GM12878 (cell line): ENCODE results near the gene ARL4D. TPM values are rescaled to one million over a fixed set of nuclear protein-coding genes. Genes with fewer than 3 reads are reported as not detected.

Experiments
- CEBPZ ChIP-seq: fragments of 150-350 bp; IDR thresholded peaks from 2 replicates; pipeline ENCODE4 v1.6.1; 2016; ENCODE audit warnings: low read depth, low read length
- ETV6 ChIP-seq, 2 experiments: fragments of 450-650 bp in 1 of 2; IDR thresholded peaks in 1 of 2; conservative IDR thresholded peaks in 1 of 2; 2 replicates each; pipeline ENCODE4 v1.6.1; 2014; ENCODE audit warnings: antibody characterized with exemption in 1 of 2, borderline replicate concordance in 1 of 2, low read depth in 1 of 2, mild to moderate bottlenecking in 1 of 2, moderate library complexity in 1 of 2
- FOXK2 ChIP-seq: fragments of 450-650 bp; IDR thresholded peaks from 2 replicates; pipeline ENCODE4 v1.6.1; 2017; ENCODE audit warnings: mild to moderate bottlenecking, moderate library complexity
- IKZF1 ChIP-seq: fragments of 450-650 bp; conservative IDR thresholded peaks from 2 replicates; pipeline ENCODE4 v1.6.1; 2017; ENCODE audit warnings: antibody characterized with exemption, mild to moderate bottlenecking
- IRF4 ChIP-seq: IDR thresholded peaks from 2 replicates; pipeline ENCODE4 v1.6.1; 2011; ENCODE audit warnings: low read depth, low read length
- IRF5 ChIP-seq: fragments of 450-650 bp; IDR thresholded peaks from 2 replicates; pipeline ENCODE4 v1.6.1; 2017; ENCODE audit warnings: borderline replicate concordance
- KAT2A ChIP-seq: conservative IDR thresholded peaks from 2 replicates; pipeline ENCODE4 v1.6.1; 2011; ENCODE audit warnings: low read depth, low read length; ENCODE audit not compliant: control insufficient read depth
- KLF5 ChIP-seq: fragments of 450-650 bp; IDR thresholded peaks from 2 replicates; pipeline ENCODE4 v1.6.1; 2014; ENCODE audit warnings: mild to moderate bottlenecking; ENCODE audit not compliant: partially characterized antibody
- MTA2 ChIP-seq: fragments of 450-650 bp; IDR thresholded peaks from 2 replicates; pipeline ENCODE4 v1.6.1; 2016; ENCODE audit warnings: low read depth, mild to moderate bottlenecking, moderate library complexity
- MYB ChIP-seq: fragments of 150-350 bp; IDR thresholded peaks from 2 replicates; pipeline ENCODE4 v1.6.1; 2014; ENCODE audit warnings: mild to moderate bottlenecking, low read depth, low read length, borderline replicate concordance
- NFXL1 ChIP-seq: fragments of 450-650 bp; IDR thresholded peaks from 2 replicates; pipeline ENCODE4 v1.6.1; 2017; ENCODE audit warnings: antibody characterized with exemption, mild to moderate bottlenecking, borderline replicate concordance
- NRF1 ChIP-seq: conservative IDR thresholded peaks from 2 replicates; pipeline ENCODE4 v1.6.1; 2011; ENCODE audit warnings: mild to moderate bottlenecking, low read depth, low read length, improper control_type of control experiment
- PML ChIP-seq: IDR thresholded peaks from 2 replicates; pipeline ENCODE4 v1.6.1; 2012; ENCODE audit warnings: low read length, inconsistent platforms
- POU2F2 ChIP-seq: IDR thresholded peaks from 3 replicates; pipeline ENCODE4 v1.6.1; 2011; ENCODE audit warnings: low read depth, mild to moderate bottlenecking, low read length, borderline replicate concordance
- RB1 ChIP-seq: fragments of 450-650 bp; formaldehyde crosslinking; IDR thresholded peaks from 2 replicates; pipeline ENCODE4 v1.6.1; 2017; ENCODE audit warnings: mild to moderate bottlenecking, borderline replicate concordance
- RBBP5 ChIP-seq: fragments of 200-600 bp; sonication (generic); conservative IDR thresholded peaks from 2 replicates; pipeline ENCODE4 v1.6.1; 2016
- RCOR1 ChIP-seq: conservative IDR thresholded peaks from 2 replicates; pipeline ENCODE4 v1.6.1; 2012; ENCODE audit warnings: low read depth, low read length, improper control_type of control experiment
- SMARCA5 ChIP-seq: fragments of 450-650 bp; IDR thresholded peaks from 2 replicates; pipeline ENCODE4 v1.6.1; 2017; ENCODE audit warnings: mild to moderate bottlenecking
- SP1 ChIP-seq: IDR thresholded peaks from one replicate; pipeline ENCODE4 v1.6.1; 2011; ENCODE audit warnings: low read depth, low read length
- TARDBP ChIP-seq: IDR thresholded peaks from 2 replicates; pipeline ENCODE4 v1.6.1; 2016; ENCODE audit warnings: borderline replicate concordance
- TCF12 ChIP-seq: IDR thresholded peaks from 2 replicates; pipeline ENCODE4 v1.6.1; 2011; ENCODE audit warnings: low read depth, mild to moderate bottlenecking, low read length
- TCF7 ChIP-seq: IDR thresholded peaks from 2 replicates; pipeline ENCODE4 v1.6.1; 2014; ENCODE audit warnings: antibody characterized with exemption, borderline replicate concordance
- ZBED1 ChIP-seq: IDR thresholded peaks from 2 replicates; pipeline ENCODE4 v1.6.1; 2016; ENCODE audit warnings: borderline replicate concordance
- ZNF217 ChIP-seq: fragments of 450-650 bp; IDR thresholded peaks from 2 replicates; pipeline ENCODE4 v1.6.1; 2017; ENCODE audit warnings: antibody characterized with exemption, mild to moderate bottlenecking
- polyA plus RNA-seq, 11 experiments: library from polyadenylated mRNA; depleted of rRNA in 4 of 11; unstranded in 6 of 11; stranded (reverse) in 5 of 11; fragments of >200 nt; fragmentation: Nextera tagmentation in 4 of 11; fragmentation: Illumina TruSeq in 1 of 11; extraction: Ambion mirVana in 4 of 11; extraction: Trizol in 1 of 11; gene quantifications; 1 replicate in 1 of 11; 2 replicates in 10 of 11; pipeline versions ENCODE4 v1.2.1 to v1.2.3, GENCODE V29; 2011 to 2016; ENCODE audit warnings: inconsistent platforms in 2 of 11, missing spikeins in 2 of 11, low read depth in 1 of 11
- total RNA-seq, 4 experiments: library from RNA; depleted of rRNA in 3 of 4; stranded (reverse); fragments of >200 nt in 3 of 4; fragmentation: Illumina TruSeq in 1 of 4; extraction: Trizol in 1 of 4; gene quantifications; 2 replicates each; pipeline versions ENCODE4 v1.2.1 to v1.2.3, GENCODE V29; 2013 to 2021
- TF ChIP-seq, protein P1 (sequence below): fragments of 150-350 bp; IDR thresholded peaks from 2 replicates; pipeline ENCODE4 v1.6.1; 2014; ENCODE audit warnings: mild to moderate bottlenecking, low read depth, low read length
- TF ChIP-seq, protein P2 (sequence below): IDR thresholded peaks from 2 replicates; pipeline ENCODE4 v1.6.1; 2012; ENCODE audit warnings: low read depth, low read length, improper control_type of control experiment

ARL4D gene
- total and polyA plus RNA-seq, 10 of the 15 experiments (the other 5 are each of a cell fraction or from before 2014, with no cell fraction given), result 0.10 to 1.5 (median 0.75) TPM

- TF ChIP-seq, protein P1, sequence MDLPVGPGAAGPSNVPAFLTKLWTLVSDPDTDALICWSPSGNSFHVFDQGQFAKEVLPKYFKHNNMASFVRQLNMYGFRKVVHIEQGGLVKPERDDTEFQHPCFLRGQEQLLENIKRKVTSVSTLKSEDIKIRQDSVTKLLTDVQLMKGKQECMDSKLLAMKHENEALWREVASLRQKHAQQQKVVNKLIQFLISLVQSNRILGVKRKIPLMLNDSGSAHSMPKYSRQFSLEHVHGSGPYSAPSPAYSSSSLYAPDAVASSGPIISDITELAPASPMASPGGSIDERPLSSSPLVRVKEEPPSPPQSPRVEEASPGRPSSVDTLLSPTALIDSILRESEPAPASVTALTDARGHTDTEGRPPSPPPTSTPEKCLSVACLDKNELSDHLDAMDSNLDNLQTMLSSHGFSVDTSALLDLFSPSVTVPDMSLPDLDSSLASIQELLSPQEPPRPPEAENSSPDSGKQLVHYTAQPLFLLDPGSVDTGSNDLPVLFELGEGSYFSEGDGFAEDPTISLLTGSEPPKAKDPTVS, result no peak
- TF ChIP-seq TCF12 (no peak), POU2F2 (0 out of 3 replicates have a peak, but pooled peaks have one; percentile 23), NRF1 (no peak), IRF4 (no peak), ZBED1 (no peak), RCOR1 (no peak), SP1 (no peak), TARDBP (no peak), IRF5 (no peak), KLF5 (no peak), TCF7 (no peak), MYB (no peak), KAT2A (no peak), ETV6 (conservative IDR thresholded peaks at IDR 0.05 in 1 of 2, IDR thresholded peaks at IDR 0.05 in 1 of 2; ENCODE audit: borderline replicate concordance in 1 of 2, low read depth in 1 of 2) (no peak), IKZF1 (peak; percentile 49), SMARCA5 (no peak), RB1 (no peak; the same call in 1 of the 2 replicates), ZNF217 (no peak), CEBPZ (no peak), FOXK2 (no peak), RBBP5 (no peak), NFXL1 (no peak), MTA2 (no peak), PML (no peak)
- TF ChIP-seq, protein P2, sequence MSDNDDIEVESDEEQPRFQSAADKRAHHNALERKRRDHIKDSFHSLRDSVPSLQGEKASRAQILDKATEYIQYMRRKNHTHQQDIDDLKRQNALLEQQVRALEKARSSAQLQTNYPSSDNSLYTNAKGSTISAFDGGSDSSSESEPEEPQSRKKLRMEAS, result no peak
These were observed 29.9 kb upstream of the ARL4D start (continued) for GRCh38 chr17:43368740-43369506.
